ENCODE data around the gene CAPN12.
A peak's percentile ranks its signal among the peaks of the same experiment; 100 is the strongest.

The CAPN12 gene

GRCh38 chr19:38723990-38724854 lies 20.1 kb downstream of the CAPN12 start:
- DNase-seq (ENCODE audit: low read depth) = no peak

- DNase-seq (ENCODE audit: low read depth) = no peak
Observed at GRCh38 chr19:38723606-38723965, 20.7 kb downstream of the CAPN12 start.

GRCh38 chr19:38722947-38723605 lies 21.2 kb downstream of the CAPN12 start:
- DNase-seq (ENCODE audit: low read depth) = no peak

GRCh38 chr19:38721979-38722773 lies 22.1 kb downstream of the CAPN12 start:
- no peak for DNase-seq (ENCODE audit: low read depth)

GRCh38 chr19:38721496-38721895 lies 22.8 kb downstream of the CAPN12 start:
- no peak for DNase-seq (ENCODE audit: low read depth)

GRCh38 chr19:38720559-38721236 lies 23.6 kb downstream of the CAPN12 start:
- no peak for DNase-seq (ENCODE audit: low read depth)

- DNase-seq (ENCODE audit: low read depth) = no peak
Observed at GRCh38 chr19:38719761-38720558, 24.3 kb downstream of the CAPN12 start.

GRCh38 chr19:38718747-38719543 lies 25.3 kb downstream of the CAPN12 start:
- DNase-seq (ENCODE audit: low read depth) = no peak

- no peak for DNase-seq (ENCODE audit: low read depth)
Observed at GRCh38 chr19:38717855-38718254, 26.4 kb downstream of the CAPN12 start.

- no peak for DNase-seq (ENCODE audit: low read depth)
Observed at GRCh38 chr19:38717051-38717450, 27.2 kb downstream of the CAPN12 start.

- no peak for DNase-seq (ENCODE audit: low read depth)
Observed at GRCh38 chr19:38715555-38715954, 28.7 kb downstream of the CAPN12 start.

GRCh38 chr19:38714354-38714778 lies 29.9 kb downstream of the CAPN12 start:
- no peak for DNase-seq (ENCODE audit: low read depth)

GRCh38 chr19:38713865-38714264 lies 30.4 kb downstream of the CAPN12 start:
- no peak for DNase-seq (ENCODE audit: low read depth)

GRCh38 chr19:38713227-38713649 lies 31.0 kb downstream of the CAPN12 start:
- peak; percentile 49 for DNase-seq (ENCODE audit: low read depth)

- DNase-seq (ENCODE audit: low read depth) = no peak
Observed at GRCh38 chr19:38712161-38712748, 32.0 kb downstream of the CAPN12 start.

- peak; percentile 91 for DNase-seq (ENCODE audit: low read depth)
Observed at GRCh38 chr19:38711726-38712153, 32.5 kb downstream of the CAPN12 start.

GRCh38 chr19:38710928-38711725 lies 33.1 kb downstream of the CAPN12 start:
- DNase-seq (ENCODE audit: low read depth) = no peak

GRCh38 chr19:38710416-38710702 lies 33.9 kb downstream of the CAPN12 start:
- DNase-seq (ENCODE audit: low read depth) = no peak

Measured in iris pigment epithelial cell (primary cell).